Stromal cell of bone marrow (primary cell): ENCODE results near the gene MMS19.
"Not testable (repeated sequence)": the region's sequence is repeated elsewhere in the genome, so short reads cannot be mapped to it uniquely, and the experiment has no call there.

ENCODE experiments used
- DNase-seq: peaks from one replicate; pipeline ENCODE4 v3.0.0-alpha.2; 2012; ENCODE audit warnings: low read depth

Gene MMS19

DNA sequence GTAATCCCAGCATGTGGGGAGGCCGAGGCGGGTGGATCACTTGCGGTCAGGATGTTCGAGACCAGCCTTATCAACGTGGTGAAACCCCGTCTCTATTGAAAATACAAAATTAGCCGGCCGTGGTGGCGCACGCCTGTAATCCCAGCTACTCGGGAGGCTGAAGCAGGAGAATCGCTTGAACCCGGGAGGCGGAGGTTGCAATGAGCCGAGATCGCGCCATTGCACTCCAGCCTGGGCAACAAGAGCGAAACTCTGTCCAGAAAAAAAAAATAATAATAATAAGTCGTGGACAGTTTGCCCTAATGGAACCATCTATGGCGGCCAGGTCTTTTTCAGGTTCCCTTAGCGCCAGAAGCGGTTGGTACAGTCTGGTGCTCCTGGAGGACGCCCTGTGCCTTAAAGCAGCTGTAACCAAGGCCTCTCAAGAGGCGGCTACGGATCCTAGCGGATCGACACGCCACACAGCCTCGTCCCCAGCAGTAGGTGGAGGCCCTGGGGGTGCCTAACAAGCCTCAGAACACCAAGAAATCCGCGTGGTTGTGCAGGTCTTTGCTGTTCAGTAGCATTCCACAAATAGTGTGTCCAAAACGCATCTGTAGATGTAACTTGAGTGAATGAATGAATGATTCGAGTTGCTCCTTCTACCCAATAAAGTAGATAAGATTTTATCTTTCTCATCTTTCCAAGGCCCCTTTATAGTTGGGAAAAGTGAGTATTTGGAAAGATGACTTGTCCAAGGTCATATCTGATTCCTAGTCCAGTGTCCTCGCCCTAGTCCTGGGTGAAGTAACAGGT is 71.2 kb downstream of the MMS19 start:
- DNase-seq: no peak

DNA sequence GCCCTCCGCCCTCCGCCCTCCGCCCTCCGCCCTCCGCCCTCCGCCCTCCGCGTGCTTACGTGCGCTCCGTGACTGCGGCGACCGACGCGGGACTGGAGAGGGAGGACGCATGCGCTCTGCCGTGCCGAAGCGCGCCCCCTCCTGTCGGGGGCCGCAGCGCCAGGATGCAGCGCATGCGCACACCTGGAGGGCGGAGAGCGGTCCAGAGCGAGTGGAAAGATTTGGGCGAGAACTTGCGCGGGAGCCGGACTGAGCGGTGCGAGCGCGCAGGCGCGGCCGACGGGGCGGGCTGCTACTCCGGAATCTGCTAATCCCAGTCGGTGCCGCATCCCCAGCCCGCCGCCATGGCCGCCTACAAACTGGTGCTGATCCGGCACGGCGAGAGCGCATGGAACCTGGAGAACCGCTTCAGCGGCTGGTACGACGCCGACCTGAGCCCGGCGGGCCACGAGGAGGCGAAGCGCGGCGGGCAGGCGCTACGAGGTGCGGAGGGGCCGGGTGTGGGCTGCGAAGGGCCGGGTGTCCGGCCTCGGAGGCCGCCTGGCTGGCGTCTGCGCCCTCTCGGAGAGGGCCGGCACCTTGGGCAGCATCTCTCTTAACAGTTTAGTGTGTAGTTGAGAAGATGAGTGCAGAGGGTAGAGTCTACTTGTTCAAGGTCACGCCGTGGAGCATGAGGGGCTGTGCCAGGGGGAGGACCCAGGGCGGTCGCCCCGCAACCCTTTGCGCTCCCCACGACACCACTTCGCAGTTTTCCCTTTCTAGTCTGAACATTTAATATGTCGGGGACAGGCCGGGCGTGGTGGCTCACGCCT is 72.1 kb downstream of the MMS19 start, which contains the start of gene PGAM1:
TSS of gene PGAM1 (plus strand) at position 228 of the 812 bp plus-strand sequence. CDS start at position 345, 117 bp downstream.
- peak; percentile 86 for DNase-seq

DNA sequence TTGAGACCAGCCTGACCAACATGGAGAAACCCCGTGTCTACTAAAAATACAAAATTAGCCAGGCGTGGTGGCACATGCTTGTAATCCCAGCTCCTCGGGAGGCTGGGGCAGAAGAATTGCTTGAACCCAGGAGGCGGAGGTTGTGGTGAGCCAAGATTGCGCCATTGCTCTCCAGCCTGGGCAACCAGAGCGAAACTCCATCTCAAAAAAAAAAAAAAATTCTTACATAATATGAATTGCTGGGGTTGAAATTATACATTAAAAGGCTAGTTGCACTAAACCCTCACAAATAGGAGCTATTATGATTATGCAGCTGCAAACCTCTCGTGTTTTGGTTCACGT is 74.5 kb downstream of the MMS19 start:
- DNase-seq: not testable (repeated sequence)

DNA sequence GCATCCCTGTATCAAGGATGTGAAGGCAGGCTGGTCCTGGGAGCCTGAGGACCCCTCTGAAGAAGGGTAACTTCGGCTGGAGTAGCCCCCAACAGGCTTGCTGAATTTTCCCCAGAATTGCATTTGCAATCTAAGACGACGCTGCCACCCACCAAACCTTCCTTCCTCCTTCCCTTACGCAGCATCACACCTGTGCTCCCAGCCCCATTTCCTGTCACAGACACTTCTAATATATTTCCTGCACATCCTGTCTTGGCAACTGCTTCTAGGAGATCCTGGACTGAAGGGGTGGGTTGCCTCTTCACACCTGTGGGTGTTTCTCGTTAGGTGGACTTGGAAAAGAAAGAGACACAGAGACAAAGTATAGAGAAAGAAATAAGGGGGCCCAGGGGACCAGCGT is 81.7 kb downstream of the MMS19 start:
- DNase-seq: no peak

DNA sequence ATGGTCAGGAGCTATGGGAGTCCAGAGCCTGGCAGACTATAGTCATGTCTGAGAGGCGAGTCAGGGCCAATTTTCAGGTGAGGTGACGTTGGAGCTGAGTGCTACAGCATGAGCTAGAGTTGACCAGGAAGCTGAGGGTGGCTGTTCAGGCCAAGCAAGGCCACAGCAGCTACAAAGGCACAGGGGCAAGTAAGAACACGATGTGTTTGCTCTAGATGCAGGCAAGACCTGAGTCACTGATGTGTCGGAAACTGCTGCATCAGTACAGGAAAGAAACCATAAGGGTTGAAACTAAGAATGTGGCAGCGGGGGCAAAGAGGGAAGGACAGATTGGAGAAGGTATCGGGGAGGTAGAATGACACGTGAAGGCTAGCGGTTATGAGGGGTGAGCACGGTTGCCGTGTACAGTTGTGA is 85.3 kb downstream of the MMS19 start:
- no peak for DNase-seq

DNA sequence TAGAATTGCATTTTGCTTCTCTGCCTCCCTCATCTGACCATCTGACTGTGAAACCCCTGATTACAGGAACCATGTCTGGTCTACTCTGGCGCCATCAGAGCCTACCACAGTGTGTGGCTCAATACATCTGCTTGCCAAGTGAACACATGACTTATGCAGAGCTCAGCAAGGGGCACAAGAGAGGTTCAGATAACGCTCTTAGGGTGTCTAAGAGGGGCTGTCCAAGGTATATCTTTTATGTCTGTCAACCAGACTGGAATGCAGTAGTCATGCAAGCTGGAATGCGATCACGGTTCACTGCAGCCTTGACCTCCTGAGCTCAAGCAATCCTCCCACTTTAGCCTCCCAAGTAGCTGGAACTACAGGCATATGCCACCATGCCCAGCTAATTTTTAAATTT is 86.8 kb downstream of the MMS19 start:
- no peak for DNase-seq

DNA sequence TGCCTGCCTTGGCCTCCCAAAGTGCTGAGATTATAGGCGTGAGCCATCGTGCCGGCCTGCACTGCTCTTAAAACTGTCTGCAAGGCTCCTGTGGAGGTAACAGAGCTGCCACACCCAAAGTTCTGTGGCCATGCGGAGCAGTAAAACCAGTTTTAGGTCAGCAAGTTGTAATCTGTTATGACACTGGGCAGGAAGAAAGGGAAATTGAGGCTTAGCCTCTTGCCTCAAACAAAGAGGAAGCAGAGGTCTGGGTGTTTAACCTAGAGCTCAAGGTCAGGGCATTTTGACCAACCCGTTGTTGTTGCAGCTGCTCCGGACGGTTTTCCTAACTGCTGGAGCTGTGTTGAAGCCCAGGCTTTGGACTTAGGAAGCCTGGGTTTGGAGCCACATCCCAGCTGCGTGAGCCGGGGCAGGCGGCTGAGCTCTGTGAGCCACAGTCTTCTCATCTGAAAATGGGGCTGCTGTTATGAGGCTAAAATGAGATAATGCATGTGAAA is 89.7 kb downstream of the MMS19 start:
- no peak for DNase-seq
